Activated CD4-positive, alpha-beta T cell treated with anti-CD3 and anti-CD28 coated beads for 48 hours (primary cell): ENCODE measurements around the gene KLHL26.

Experiments
- DNase-seq: peaks from one replicate; pipeline ENCODE4 v3.0.0-alpha.2; 2020

The KLHL26 gene

DNA sequence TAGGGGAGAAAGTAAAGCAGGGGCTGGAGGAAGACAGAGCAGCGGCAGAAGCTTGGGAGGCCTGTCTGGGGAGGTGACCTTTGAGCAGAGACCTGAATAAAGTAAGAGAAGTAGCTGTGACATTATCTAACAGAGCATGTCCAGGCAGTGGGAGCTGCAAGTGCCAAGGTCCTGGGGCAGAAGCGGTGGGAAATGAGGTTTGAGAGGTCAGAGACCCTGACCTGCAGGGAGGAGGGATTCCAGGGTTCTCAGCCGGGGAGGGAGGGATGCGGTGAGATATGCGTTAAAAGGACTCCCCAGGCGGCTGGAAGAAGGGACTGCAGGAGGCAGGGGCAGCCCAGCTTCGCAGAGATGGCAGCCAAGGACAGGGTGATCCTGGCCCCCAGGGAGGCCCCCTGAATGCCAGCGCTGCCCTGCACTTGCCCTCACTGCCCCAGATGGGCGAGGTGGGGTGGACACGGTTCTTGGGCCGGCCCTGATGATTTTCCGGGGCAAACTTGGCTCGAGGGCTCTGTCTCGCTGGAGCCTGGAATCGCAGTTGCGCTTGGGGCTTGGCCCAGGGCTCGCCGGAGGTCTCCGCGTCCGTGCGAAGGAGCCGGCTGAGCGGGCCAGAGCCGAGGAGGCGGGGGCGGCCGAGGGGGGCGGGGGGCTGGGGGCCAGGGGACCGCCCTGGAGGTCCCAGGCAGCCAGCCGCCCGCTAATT is 33.4 kb upstream of the KLHL26 start:
- peak; percentile 43 for DNase-seq

GRCh38 chr19:18603958-18604819 is 32.6 kb upstream of the KLHL26 start:
- no peak for DNase-seq

DNA sequence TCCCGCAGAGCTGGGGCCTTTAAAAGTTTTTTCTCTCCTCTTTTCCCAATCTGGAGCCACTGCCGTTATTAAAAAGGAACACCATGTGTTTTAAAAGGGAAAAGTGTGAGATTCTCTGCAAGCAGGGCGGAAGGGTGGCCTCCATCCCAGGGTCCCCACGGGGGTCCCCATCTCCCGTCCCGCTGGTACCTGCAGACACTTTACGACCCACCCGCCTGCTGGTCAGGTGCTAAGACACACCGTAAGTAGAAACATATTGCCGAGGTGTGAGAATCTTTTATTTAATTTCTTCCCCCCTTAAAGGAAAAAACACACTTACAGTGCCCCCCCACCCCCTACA is 32.0 kb upstream of the KLHL26 start:
- DNase-seq = no peak

GRCh38 chr19:18605196-18605545 is 31.7 kb upstream of the KLHL26 start:
- no peak for DNase-seq

DNA sequence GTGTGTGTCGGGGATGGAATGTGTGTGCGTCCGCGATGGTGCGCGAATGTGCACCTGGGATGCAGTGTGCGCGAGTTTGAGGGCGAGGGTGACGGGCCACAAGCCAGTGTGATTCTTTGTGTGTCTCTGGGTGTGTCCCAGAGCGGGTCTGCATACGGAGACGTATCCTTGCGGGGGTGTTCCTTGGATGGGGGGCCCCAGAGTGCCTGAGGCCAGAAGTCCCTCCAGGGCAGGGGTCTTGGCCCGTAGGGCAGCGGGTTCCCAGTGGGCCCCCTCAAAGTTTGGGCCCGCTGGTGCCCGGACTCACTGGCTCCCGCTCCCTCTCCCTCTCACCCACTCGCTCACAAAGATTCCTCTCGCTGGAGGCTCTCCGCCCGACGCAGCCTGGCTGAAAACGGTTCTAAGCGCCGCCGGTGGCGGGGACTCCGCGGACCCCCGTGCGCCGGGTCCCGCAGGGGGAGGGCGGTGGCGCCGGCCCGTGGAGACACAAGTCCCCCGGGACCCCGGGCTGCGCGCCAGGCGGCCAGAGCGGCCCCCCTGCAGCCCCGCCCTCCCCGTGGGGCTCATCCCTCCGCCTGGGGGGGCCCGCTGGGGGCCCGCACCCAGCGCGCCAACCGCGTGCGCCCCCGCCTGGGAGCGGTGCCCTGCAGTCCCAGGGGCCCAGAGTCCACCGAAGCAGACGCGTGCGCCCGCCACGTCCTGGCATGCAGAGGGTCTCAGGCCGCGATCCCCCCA is 31.1 kb upstream of the KLHL26 start:
- DNase-seq = no peak

GRCh38 chr19:18606281-18607225 is 30.3 kb upstream of the KLHL26 start, which contains the start of gene CRLF1:
Gene CRLF1 (minus strand): TSS chr19:18606799. CDS start chr19:18606656, 143 bp downstream.
- DNase-seq = no peak

DNA sequence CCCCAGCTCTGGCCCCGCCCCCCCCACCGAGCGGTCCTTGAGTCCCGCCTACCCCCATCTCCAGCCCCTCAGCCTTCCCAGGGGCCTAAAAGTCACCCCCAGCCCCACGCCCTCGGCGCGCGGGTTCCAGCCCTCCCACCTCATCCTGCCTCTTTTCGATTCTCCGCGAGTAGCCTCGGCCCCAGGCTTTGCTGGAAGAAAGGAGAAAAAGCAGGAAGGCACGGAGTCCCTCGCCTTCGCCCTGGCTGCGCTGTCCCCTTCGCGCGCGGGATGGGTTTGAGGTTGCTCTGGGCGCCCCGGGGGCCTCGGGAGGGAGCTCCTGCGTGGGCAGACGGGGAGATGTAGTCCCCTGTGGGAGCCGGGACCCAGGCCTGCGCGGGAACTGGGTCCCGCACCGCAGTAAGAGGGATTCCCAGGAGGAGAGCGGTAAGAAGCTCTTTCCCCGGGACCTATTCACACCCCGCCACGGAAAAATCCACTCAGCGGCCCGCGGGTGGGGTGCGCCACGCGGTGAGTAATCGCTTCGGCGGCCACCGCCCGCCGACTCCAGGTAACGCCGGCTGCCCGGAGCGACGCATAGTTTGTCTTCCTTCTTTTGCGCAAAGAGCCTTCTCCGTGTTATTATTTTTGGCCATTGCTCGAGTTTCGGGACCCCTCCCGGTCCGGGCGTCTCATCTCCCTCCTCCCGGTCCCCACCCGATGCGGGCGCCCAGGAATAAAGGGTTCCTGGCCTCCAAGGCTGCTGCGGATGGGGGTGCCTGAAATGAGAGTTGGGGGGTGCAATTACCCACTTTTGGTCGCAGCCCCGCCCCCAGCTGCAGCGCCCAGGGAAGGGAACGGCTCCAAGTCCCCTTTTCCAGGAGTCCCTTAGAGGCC is 29.4 kb upstream of the KLHL26 start:
- no peak for DNase-seq

DNA sequence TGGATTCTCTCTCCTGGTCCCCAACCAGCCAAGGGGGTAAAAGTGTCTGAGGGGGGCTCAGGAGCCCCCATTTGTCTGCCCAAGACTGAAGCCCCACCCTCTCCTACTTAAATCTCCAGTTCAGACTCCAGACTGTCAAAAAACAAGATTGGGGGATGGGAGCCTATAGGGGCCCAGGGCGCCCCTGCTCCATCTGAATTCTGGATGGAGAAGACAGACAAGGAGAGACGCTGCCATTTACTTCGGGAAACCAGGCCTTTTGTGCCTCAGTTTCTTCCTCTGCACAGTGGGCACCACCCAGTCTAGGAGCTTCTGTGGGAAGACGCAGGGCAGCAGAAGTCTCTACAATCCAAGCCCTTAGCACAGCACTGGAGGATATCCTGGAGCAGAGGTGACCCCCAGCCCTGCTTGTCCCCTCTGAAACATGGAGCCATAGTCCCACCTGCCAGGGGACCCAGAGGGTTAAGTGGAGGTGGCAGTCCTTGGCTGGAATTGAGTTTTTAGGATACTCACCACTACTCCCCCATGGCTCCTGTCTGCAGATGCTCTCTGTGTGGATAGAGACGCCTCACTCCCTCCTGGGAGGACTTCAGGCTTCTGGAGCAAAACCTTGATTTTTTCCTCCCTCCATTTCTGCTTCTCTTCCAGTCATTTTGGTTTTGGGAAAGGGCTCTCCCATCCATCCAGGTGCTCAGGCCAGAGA is 28.6 kb upstream of the KLHL26 start:
- no peak for DNase-seq

- no peak for DNase-seq
Observed at GRCh38 chr19:18608805-18609716, 27.8 kb upstream of the KLHL26 start.

DNA sequence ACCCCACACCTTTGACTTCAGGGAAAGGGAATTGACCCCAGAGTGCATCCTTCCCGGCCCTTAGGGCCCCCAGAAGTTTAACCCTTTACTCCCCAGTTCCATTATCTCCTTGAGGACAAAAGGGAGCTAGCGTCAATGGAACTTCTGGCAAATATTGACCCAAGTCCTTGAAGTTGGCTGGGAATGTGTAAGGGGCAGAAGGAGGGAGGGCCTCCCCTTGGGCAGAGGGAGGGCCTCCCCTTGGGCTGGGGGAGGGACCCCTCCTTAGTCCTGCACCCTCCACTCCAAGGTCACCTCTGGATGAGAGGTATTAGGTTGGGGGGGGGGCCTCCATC is 27.1 kb upstream of the KLHL26 start:
- no peak for DNase-seq

GRCh38 chr19:18610245-18610555 is 26.6 kb upstream of the KLHL26 start:
- DNase-seq = no peak

GRCh38 chr19:18610556-18611326 is 26.1 kb upstream of the KLHL26 start:
- DNase-seq = no peak

DNA sequence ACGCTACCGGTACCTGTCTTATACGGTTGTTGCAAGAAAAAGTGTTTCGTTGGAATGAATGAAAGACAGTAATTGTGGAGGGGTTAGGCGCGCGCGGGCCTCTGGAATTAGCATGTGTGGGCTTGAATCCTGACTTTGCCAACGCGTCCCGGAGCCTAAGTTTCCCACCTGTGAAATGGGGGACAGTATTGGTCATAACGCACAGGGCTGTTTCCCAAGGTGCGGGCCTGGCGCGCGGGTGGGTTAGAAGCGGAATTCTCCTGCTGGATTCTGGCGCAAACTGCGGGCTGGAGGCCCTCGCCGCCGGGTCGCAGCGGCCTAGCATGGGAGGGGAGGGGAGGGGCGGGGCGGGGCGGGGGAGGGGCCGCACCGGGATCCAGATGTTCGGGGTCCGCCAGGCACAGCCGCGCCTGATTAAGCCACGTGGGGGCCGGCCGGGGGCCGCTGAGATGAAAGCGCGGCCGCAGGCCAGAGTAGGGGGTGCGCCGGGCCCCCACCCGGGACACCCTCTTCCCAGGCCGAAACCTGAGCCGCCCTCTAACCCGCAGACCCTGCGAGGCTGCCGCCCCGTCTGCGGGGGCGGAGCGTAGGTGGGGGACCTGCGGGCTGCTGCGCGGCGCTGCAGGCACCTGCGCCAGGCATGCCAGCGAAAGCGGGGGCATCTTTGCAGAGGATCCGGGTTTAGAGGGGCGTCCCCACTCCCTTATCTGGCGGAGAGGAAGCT is 25.3 kb upstream of the KLHL26 start:
- no peak for DNase-seq

DNA sequence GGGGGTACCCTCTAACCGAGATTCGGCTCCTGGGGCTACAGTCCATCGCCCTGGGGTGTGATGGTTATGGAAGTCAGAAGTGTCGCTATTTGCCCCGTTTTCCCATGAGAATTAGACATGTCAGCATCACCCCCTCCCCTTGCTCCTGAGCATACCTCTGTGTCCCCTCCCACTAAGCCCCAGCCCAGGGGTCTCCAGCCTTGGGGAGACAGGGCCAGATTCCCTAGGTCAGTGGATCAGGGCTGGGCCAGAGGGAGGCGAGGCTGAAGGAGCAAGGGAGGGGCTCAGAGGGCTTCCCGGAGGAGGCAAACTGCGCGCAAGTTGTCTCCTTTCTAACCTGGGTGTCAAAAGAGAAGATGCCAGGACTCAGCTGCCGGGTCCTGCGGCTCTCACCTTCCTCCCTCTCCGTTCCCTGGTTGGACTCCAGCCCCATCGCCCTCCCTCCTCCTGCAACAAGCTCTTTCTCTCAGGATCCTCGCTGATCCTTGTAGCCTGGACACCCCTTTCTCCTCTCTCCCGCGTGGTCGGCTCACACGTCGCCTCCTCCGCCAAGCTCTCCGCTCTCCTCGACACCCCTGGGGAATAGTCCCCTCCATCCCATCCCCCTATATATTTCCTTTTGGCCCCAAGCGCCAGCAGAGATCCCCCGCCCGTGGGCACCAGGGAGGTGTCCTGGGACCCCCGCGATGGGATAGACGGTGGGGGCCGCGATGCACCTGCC is 24.6 kb upstream of the KLHL26 start:
- no peak for DNase-seq

DNA sequence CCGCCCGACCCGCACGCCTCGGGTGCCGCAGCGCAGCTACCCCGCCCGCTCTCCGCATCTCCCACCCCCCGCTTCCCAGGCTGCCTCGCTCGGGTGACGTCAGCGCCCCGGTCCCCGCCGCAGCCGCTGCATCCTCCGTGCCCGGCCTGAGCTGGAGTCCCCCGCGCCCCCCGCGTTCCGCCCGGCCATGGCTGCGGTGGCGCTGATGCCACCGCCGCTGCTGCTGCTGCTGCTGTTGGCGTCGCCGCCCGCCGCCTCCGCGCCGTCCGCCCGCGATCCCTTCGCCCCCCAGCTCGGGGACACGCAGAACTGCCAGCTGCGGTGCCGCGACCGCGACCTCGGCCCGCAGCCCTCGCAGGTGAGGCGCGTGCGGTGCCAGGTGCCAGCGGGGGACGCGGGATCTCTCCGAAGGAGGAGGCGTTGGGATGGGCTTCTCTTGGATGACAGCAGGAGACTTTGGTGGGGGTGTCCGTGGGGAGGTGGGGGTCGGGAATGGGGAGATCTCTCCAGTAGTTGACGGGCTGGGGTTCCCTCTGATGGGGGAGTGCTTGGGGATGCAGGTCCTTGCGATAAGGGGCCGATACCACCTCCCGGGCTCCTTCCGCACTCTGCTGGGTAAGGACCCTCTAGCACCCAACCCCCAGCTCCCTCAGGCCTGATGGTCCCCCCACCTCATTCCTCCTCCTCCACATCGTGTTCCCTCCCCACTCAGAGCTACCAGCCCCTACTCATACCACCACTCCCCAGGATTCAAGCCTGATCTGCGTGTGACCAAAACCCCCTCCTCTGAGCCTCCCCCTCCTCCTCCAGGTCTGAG is 23.8 kb upstream of the KLHL26 start, which contains the start of gene TMEM59L:
Gene TMEM59L (plus strand): TSS at position 99 of the 817 bp plus-strand sequence. CDS start 89 bp downstream, at position 188.
- DNase-seq = no peak

DNA sequence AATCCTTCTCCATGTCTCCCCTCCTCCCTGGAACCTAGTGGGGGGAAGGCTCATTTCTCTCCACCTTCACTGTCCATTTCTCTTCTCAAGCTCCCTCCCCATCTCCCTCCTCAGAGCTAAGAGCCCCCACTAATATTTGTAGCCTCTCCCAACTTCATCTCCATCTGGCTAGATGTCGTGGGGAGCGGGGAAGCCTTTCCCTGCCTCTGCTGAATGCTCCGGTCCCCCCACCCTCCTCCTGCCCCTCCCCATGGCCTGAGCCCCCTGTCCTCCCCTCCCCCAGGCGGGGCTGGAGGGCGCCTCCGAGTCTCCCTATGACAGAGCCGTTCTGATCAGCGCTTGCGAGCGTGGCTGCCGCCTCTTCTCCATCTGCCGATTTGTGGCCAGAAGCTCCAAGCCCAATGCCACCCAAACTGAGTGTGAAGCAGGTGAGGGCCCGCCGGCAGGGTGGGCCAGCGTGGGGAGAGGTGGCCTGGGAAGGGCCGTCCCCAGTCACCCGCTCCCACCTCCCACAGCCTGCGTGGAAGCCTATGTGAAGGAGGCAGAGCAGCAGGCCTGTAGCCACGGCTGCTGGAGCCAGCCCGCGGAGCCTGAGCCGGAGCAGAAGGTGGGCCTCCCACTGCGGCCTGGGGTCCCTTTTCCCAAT is 23.1 kb upstream of the KLHL26 start:
- no peak for DNase-seq
